GM19468 (cell line): Measurements from ENCODE around the gene DDX6.
"Not testable (repeated sequence)": the region's sequence is repeated elsewhere in the genome, so short reads cannot be mapped to it uniquely, and the experiment has no call there.

Source experiments
- ATAC-seq: cut with Tn5 transposase; IDR thresholded peaks from one replicate; pipeline ENCODE4 v1.9.1; 2021; ENCODE audit warnings: mild to moderate bottlenecking, moderate library complexity, moderate number of reproducible peaks; ENCODE audit not compliant: unreplicated experiment; ENCODE audit errors: extremely low read depth

The DDX6 gene

GRCh38 chr11:118791111-118791960 lies at the start of gene DDX6:
Gene DDX6, minus strand, starts transcription at chr11:118791164. Its CDS starts 4,913 bp downstream, at chr11:118786251.
- no peak for ATAC-seq

GRCh38 chr11:118838905-118839553 lies 48.1 kb upstream of the DDX6 start:
- ATAC-seq: no peak

GRCh38 chr11:118837868-118838267 lies 46.9 kb upstream of the DDX6 start:
- no peak for ATAC-seq

GRCh38 chr11:118834427-118835028 lies 43.6 kb upstream of the DDX6 start:
- ATAC-seq: no peak

- ATAC-seq: no peak
These were observed 36.2 kb upstream of the DDX6 start for GRCh38 chr11:118827118-118827517.

GRCh38 chr11:118822936-118823510 lies 32.1 kb upstream of the DDX6 start:
- not testable (repeated sequence) for ATAC-seq

- ATAC-seq: peak; percentile 82
These were observed 29.7 kb upstream of the DDX6 start for GRCh38 chr11:118820412-118821357.

GRCh38 chr11:118820025-118820379 lies 29.0 kb upstream of the DDX6 start:
- not testable (repeated sequence) for ATAC-seq

GRCh38 chr11:118819334-118820024 lies 28.5 kb upstream of the DDX6 start:
- ATAC-seq: no peak

GRCh38 chr11:118818130-118818529 lies 27.2 kb upstream of the DDX6 start:
- ATAC-seq: no peak

- ATAC-seq: no peak
These were observed 22.6 kb upstream of the DDX6 start for GRCh38 chr11:118813551-118813950.

- ATAC-seq: no peak
These were observed 21.5 kb upstream of the DDX6 start for GRCh38 chr11:118812485-118812884.

- ATAC-seq: no peak
These were observed 17.1 kb upstream of the DDX6 start for GRCh38 chr11:118807800-118808778.

- no peak for ATAC-seq
These were observed 15.4 kb upstream of the DDX6 start for GRCh38 chr11:118806400-118806799.

GRCh38 chr11:118804094-118804493 lies 13.1 kb upstream of the DDX6 start:
- no peak for ATAC-seq

- ATAC-seq: no peak
These were observed 8.4 kb upstream of the DDX6 start for GRCh38 chr11:118799372-118799771.

- ATAC-seq: no peak
These were observed 6.5 kb upstream of the DDX6 start for GRCh38 chr11:118797510-118797909.

GRCh38 chr11:118792570-118793124 lies 1.7 kb upstream of the DDX6 start:
- peak; percentile 63 for ATAC-seq
